Measurements from ENCODE around the gene EIF4G3.
A peak's percentile ranks its signal among the peaks of the same experiment; 100 is the strongest.
"Not testable (repeated sequence)": the region's sequence is repeated elsewhere in the genome, so short reads cannot be mapped to it uniquely, and the experiment has no call there.

Gene EIF4G3

GRCh38 chr1:20811916-20812315 lies 364.8 kb downstream of the EIF4G3 start:
- DNase-seq (ENCODE audit: low spot score) = no peak

GRCh38 chr1:20793236-20793635 lies 383.5 kb downstream of the EIF4G3 start:
- no peak for DNase-seq (ENCODE audit: low spot score)

GRCh38 chr1:20792196-20792595 lies 384.5 kb downstream of the EIF4G3 start:
- no peak for DNase-seq (ENCODE audit: low spot score)

- no peak for DNase-seq (ENCODE audit: low spot score)
These were observed 385.9 kb downstream of the EIF4G3 start for GRCh38 chr1:20790785-20791184.

GRCh38 chr1:20789598-20789997 lies 387.1 kb downstream of the EIF4G3 start:
- not testable (repeated sequence) for DNase-seq (ENCODE audit: low spot score)

GRCh38 chr1:20787840-20788795 lies 388.6 kb downstream of the EIF4G3 start:
- peak; percentile 14 for DNase-seq (ENCODE audit: low spot score)

- peak; percentile 61 for DNase-seq (ENCODE audit: low spot score)
These were observed 389.5 kb downstream of the EIF4G3 start, which contains the start of gene HP1BP3 for GRCh38 chr1:20787029-20787839. Gene HP1BP3, minus strand, starts transcription at chr1:20787307. Its CDS starts 6,867 bp downstream, at chr1:20780440.

- DNase-seq (ENCODE audit: low spot score) = peak; percentile 88
These were observed 390.3 kb downstream of the EIF4G3 start for GRCh38 chr1:20786253-20787028.

- no peak for DNase-seq (ENCODE audit: low spot score)
These were observed 390.8 kb downstream of the EIF4G3 start for GRCh38 chr1:20785907-20786252.

- no peak for DNase-seq (ENCODE audit: low spot score)
These were observed 401.0 kb downstream of the EIF4G3 start for GRCh38 chr1:20775700-20776099.

- no peak for DNase-seq (ENCODE audit: low spot score)
These were observed 404.9 kb downstream of the EIF4G3 start for GRCh38 chr1:20771780-20772179.

GRCh38 chr1:20770314-20771087 lies 406.2 kb downstream of the EIF4G3 start:
- DNase-seq (ENCODE audit: low spot score) = no peak

- DNase-seq (ENCODE audit: low spot score) = no peak
These were observed 409.4 kb downstream of the EIF4G3 start for GRCh38 chr1:20767271-20767670.

GRCh38 chr1:20763417-20763816 lies 413.3 kb downstream of the EIF4G3 start:
- DNase-seq (ENCODE audit: low spot score) = no peak

- DNase-seq (ENCODE audit: low spot score) = no peak
These were observed 416.4 kb downstream of the EIF4G3 start for GRCh38 chr1:20760322-20760721.

Measured in HuH-7 (cell line).